ENCODE data around the gene HRH1. TPM values are rescaled to one million over a fixed set of nuclear protein-coding genes. Genes with fewer than 3 reads are reported as not detected.
"Not testable (repeated sequence)": the region's sequence is repeated elsewhere in the genome, so short reads cannot be mapped to it uniquely, and the experiment has no call there.

The HRH1 gene
- polyA plus RNA-seq, 3 donors: 2.3 to 2.7 (median 2.3) TPM

- DNase-seq (ENCODE audit: low read depth in 3 of 3, low spot score in 2 of 3): no peak
These were observed 47.1 kb downstream of the HRH1 start for GRCh38 chr3:11201251-11202019.

GRCh38 chr3:11203961-11204360, 49.7 kb downstream of the HRH1 start:
- no peak for DNase-seq (ENCODE audit: low read depth in 3 of 3, low spot score in 2 of 3)

GRCh38 chr3:11204697-11205348, 50.5 kb downstream of the HRH1 start:
- no peak for DNase-seq (ENCODE audit: low read depth in 3 of 3, low spot score in 2 of 3)

- DNase-seq (ENCODE audit: low read depth in 3 of 3, low spot score in 2 of 3): not testable (repeated sequence)
These were observed 51.6 kb downstream of the HRH1 start for GRCh38 chr3:11205881-11206280.

GRCh38 chr3:11206316-11206715, 52.0 kb downstream of the HRH1 start:
- DNase-seq (ENCODE audit: low read depth in 3 of 3, low spot score in 2 of 3): no peak

GRCh38 chr3:11206953-11207352, 52.7 kb downstream of the HRH1 start:
- no peak for DNase-seq (ENCODE audit: low read depth in 3 of 3, low spot score in 2 of 3)

- no peak for DNase-seq (ENCODE audit: low read depth in 3 of 3, low spot score in 2 of 3)
These were observed 57.4 kb downstream of the HRH1 start for GRCh38 chr3:11211531-11212298.

GRCh38 chr3:11212299-11212608, 58.0 kb downstream of the HRH1 start:
- DNase-seq (ENCODE audit: low read depth in 3 of 3, low spot score in 2 of 3): no peak

GRCh38 chr3:11212784-11213183, 58.5 kb downstream of the HRH1 start:
- no peak for DNase-seq (ENCODE audit: low read depth in 3 of 3, low spot score in 2 of 3)

- DNase-seq (ENCODE audit: low read depth in 3 of 3, low spot score in 2 of 3): no peak
These were observed 59.6 kb downstream of the HRH1 start for GRCh38 chr3:11213810-11214450.

- DNase-seq (ENCODE audit: low read depth in 3 of 3, low spot score in 2 of 3): no peak
These were observed 60.2 kb downstream of the HRH1 start for GRCh38 chr3:11214451-11214978.

GRCh38 chr3:11217370-11217769, 63.1 kb downstream of the HRH1 start:
- not testable (repeated sequence) for DNase-seq (ENCODE audit: low read depth in 3 of 3, low spot score in 2 of 3)

- no peak for DNase-seq (ENCODE audit: low read depth in 3 of 3, low spot score in 2 of 3)
These were observed 65.9 kb downstream of the HRH1 start for GRCh38 chr3:11220230-11220629.

GRCh38 chr3:11221818-11222415, 67.6 kb downstream of the HRH1 start:
- DNase-seq (ENCODE audit: low read depth in 3 of 3, low spot score in 2 of 3): no peak

- DNase-seq (ENCODE audit: low read depth in 3 of 3, low spot score in 2 of 3): no peak
These were observed 69.7 kb downstream of the HRH1 start for GRCh38 chr3:11224010-11224409.

- DNase-seq (ENCODE audit: low read depth in 3 of 3, low spot score in 2 of 3): no peak
These were observed 70.6 kb downstream of the HRH1 start for GRCh38 chr3:11224870-11225229.

GRCh38 chr3:11226042-11226370, 71.7 kb downstream of the HRH1 start:
- no peak for DNase-seq (ENCODE audit: low read depth in 3 of 3, low spot score in 2 of 3)

- no peak for DNase-seq (ENCODE audit: low read depth in 3 of 3, low spot score in 2 of 3)
These were observed 73.7 kb downstream of the HRH1 start for GRCh38 chr3:11228041-11228440.

GRCh38 chr3:11230125-11230524, 75.8 kb downstream of the HRH1 start:
- DNase-seq (ENCODE audit: low read depth in 3 of 3, low spot score in 2 of 3): no peak

GRCh38 chr3:11230832-11231231, 76.5 kb downstream of the HRH1 start:
- DNase-seq (ENCODE audit: low read depth in 3 of 3, low spot score in 2 of 3): no peak

GRCh38 chr3:11235385-11235784, 81.1 kb downstream of the HRH1 start:
- no peak for DNase-seq (ENCODE audit: low read depth in 3 of 3, low spot score in 2 of 3)
